Karpas-422 (cell line): ENCODE measurements around the gene BMP7. TPM values are rescaled to one million over a fixed set of nuclear protein-coding genes. Genes with fewer than 3 reads are reported as not detected.
"Not testable (repeated sequence)": the region's sequence is repeated elsewhere in the genome, so short reads cannot be mapped to it uniquely, and the experiment has no call there.

ENCODE experiments used
- DNase-seq: peaks from one replicate; pipeline ENCODE4 v3.0.0-alpha.2; 2015
- H2AFZ ChIP-seq: fragments of 200-600 bp; sonication (generic); 2 replicates; pipeline ENCODE4 v1.6.1; 2014; ENCODE audit warnings: antibody characterized with exemption, low read length, mixed read lengths
- H3K27ac ChIP-seq: fragments of 200-600 bp; sonication (generic); 2 replicates; pipeline ENCODE4 v1.5.1; 2014; ENCODE audit warnings: mild to moderate bottlenecking, low read length, moderate library complexity
- H3K27me3 ChIP-seq: fragments of 200-600 bp; sonication (generic); 2 replicates; pipeline ENCODE4 v1.6.1; 2014; ENCODE audit warnings: low read length, mixed read lengths
- H3K36me3 ChIP-seq: fragments of 200-600 bp; sonication (generic); 2 replicates; pipeline ENCODE4 v1.6.1; 2014; ENCODE audit warnings: low read length, mixed read lengths; ENCODE audit not compliant: insufficient read depth
- H3K4me1 ChIP-seq: fragments of 200-600 bp; sonication (generic); 2 replicates; pipeline ENCODE4 v1.6.1; 2014; ENCODE audit warnings: mild to moderate bottlenecking, low read length, mixed read lengths
- H3K4me2 ChIP-seq: fragments of 200-600 bp; sonication (generic); 2 replicates; pipeline ENCODE4 v1.6.1; 2014; ENCODE audit warnings: low read length, low read depth, mild to moderate bottlenecking; ENCODE audit not compliant: poor library complexity, severe bottlenecking
- H3K4me3 ChIP-seq: fragments of 200-600 bp; sonication (generic); 2 replicates; pipeline ENCODE4 v1.5.1; 2014; ENCODE audit warnings: mild to moderate bottlenecking, antibody characterized with exemption, low read length, mixed read lengths
- H3K79me2 ChIP-seq: fragments of 200-600 bp; sonication (generic); 2 replicates; pipeline ENCODE4 v1.6.1; 2014; ENCODE audit warnings: mild to moderate bottlenecking, low read length, mixed read lengths
- H3K9ac ChIP-seq: fragments of 200-600 bp; sonication (generic); 2 replicates; pipeline ENCODE4 v1.6.0; 2014; ENCODE audit warnings: low read length
- H3K9me2 ChIP-seq: fragments of 200-600 bp; sonication (generic), shearing (Covaris generic); replicated peaks from 2 replicates; pipeline ENCODE4 v1.6.0; 2014; ENCODE audit warnings: mild to moderate bottlenecking, low read length, moderate library complexity; ENCODE audit not compliant: insufficient read depth
- H3K9me3 ChIP-seq: fragments of 300-700, 200-600 bp; sonication (generic); 2 replicates; pipeline ENCODE4 v1.6.1; 2014; ENCODE audit warnings: low read length, mixed read lengths
- H4K20me1 ChIP-seq: fragments of 200-600 bp; sonication (generic); 2 replicates; pipeline ENCODE4 v1.6.1; 2014; ENCODE audit warnings: mild to moderate bottlenecking, antibody characterized with exemption, low read length, low read depth; ENCODE audit not compliant: insufficient read depth
- total RNA-seq: library from RNA; depleted of rRNA; stranded (reverse); fragments of >200 nt; shearing (Covaris generic); gene quantifications from 2 replicates; pipeline ENCODE4 v1.2.3, GENCODE V29; 2014; ENCODE audit warnings: low replicate concordance

The BMP7 gene
- total RNA-seq, 1 experiment from 2014 or later, result not detected

- no peak for DNase-seq
- no peak overlapping the region for H3K9ac ChIP-seq
- H3K27me3 ChIP-seq, result no peaks in the 10 kb centered on the region
- no peaks in the 10 kb centered on the region for H3K4me1 ChIP-seq
- H3K79me2 ChIP-seq, result no peaks in the 10 kb centered on the region
- no peak overlapping the region for H3K4me3 ChIP-seq
- no peaks in the 10 kb centered on the region for H3K9me3 ChIP-seq
- H3K27ac ChIP-seq, result no peak overlapping the region
- no peak overlapping the region for H3K4me2 ChIP-seq
- H3K36me3 ChIP-seq, result no peaks in the 10 kb centered on the region
- H3K9me2 ChIP-seq, result no peaks in the 10 kb centered on the region
- H4K20me1 ChIP-seq, result no peaks in the 10 kb centered on the region
- H2AFZ ChIP-seq, result no peak overlapping the region
Observed at GRCh38 chr20:57267158-57267821, 849 bp upstream of the BMP7 start.

GRCh38 chr20:57265997-57266290 lies 497 bp downstream of the BMP7 start:
- no peaks in the 10 kb centered on the region for H3K9me3 ChIP-seq
- H3K27me3 ChIP-seq, result no peaks in the 10 kb centered on the region
- no peaks in the 10 kb centered on the region for H3K4me1 ChIP-seq
- H4K20me1 ChIP-seq, result no peaks in the 10 kb centered on the region
- no peak overlapping the region for H3K27ac ChIP-seq
- H3K9ac ChIP-seq, result no peak overlapping the region
- H2AFZ ChIP-seq, result no peak overlapping the region
- H3K9me2 ChIP-seq, result no peaks in the 10 kb centered on the region
- no peak overlapping the region for H3K4me2 ChIP-seq
- H3K79me2 ChIP-seq, result no peaks in the 10 kb centered on the region
- no peak for DNase-seq
- no peaks in the 10 kb centered on the region for H3K36me3 ChIP-seq
- no peak overlapping the region for H3K4me3 ChIP-seq

GRCh38 chr20:57265336-57265996 lies 975 bp downstream of the BMP7 start:
- no peaks in the 10 kb centered on the region for H3K36me3 ChIP-seq
- H3K79me2 ChIP-seq, result no peaks in the 10 kb centered on the region
- no peak overlapping the region for H3K4me2 ChIP-seq
- no peak overlapping the region for H3K27ac ChIP-seq
- H2AFZ ChIP-seq, result no peak overlapping the region
- no peak for DNase-seq
- no peaks in the 10 kb centered on the region for H3K27me3 ChIP-seq
- no peaks in the 10 kb centered on the region for H3K9me3 ChIP-seq
- H3K4me3 ChIP-seq, result no peak overlapping the region
- H4K20me1 ChIP-seq, result no peaks in the 10 kb centered on the region
- no peaks in the 10 kb centered on the region for H3K9me2 ChIP-seq
- H3K4me1 ChIP-seq, result no peaks in the 10 kb centered on the region
- H3K9ac ChIP-seq, result no peak overlapping the region

- not testable (repeated sequence) for H3K9ac ChIP-seq
Observed at GRCh38 chr20:57264908-57265335, 1.5 kb downstream of the BMP7 start.

GRCh38 chr20:57263801-57264792 lies 2.3 kb downstream of the BMP7 start:
- H3K4me2 ChIP-seq, result no peak overlapping the region
- no peak overlapping the region for H3K9ac ChIP-seq
- 0 out of 2 replicates have a peak overlapping the region, but pooled peaks have one; percentile 2 for H2AFZ ChIP-seq
- no peaks in the 10 kb centered on the region for H4K20me1 ChIP-seq
- no peaks in the 10 kb centered on the region for H3K9me2 ChIP-seq
- H3K9me3 ChIP-seq, result no peaks in the 10 kb centered on the region
- H3K4me3 ChIP-seq, result no peak overlapping the region
- no peak for DNase-seq
- no peaks in the 10 kb centered on the region for H3K36me3 ChIP-seq
- no peaks in the 10 kb centered on the region for H3K4me1 ChIP-seq
- H3K27ac ChIP-seq, result no peak overlapping the region
- H3K79me2 ChIP-seq, result no peaks in the 10 kb centered on the region
- H3K27me3 ChIP-seq, result no peaks in the 10 kb centered on the region

More at GRCh38 chr20:57264908-57265335, 1.5 kb downstream of the BMP7 start:
- not testable (repeated sequence) for H3K9me2 ChIP-seq, H3K27ac ChIP-seq, H3K36me3 ChIP-seq, DNase-seq, H3K9me3 ChIP-seq, H3K27me3 ChIP-seq, H2AFZ ChIP-seq, H3K4me3 ChIP-seq, H3K4me2 ChIP-seq, H3K4me1 ChIP-seq, H4K20me1 ChIP-seq, H3K79me2 ChIP-seq

- H3K9ac ChIP-seq, result no peak overlapping the region
- no peaks in the 10 kb centered on the region for H3K36me3 ChIP-seq
- no peaks in the 10 kb centered on the region for H3K79me2 ChIP-seq
- H3K9me2 ChIP-seq, result no peaks in the 10 kb centered on the region
- no peak overlapping the region for H3K4me2 ChIP-seq
- no peak overlapping the region for H3K4me3 ChIP-seq
- no peaks in the 10 kb centered on the region for H3K27me3 ChIP-seq
- DNase-seq, result no peak
- H4K20me1 ChIP-seq, result no peaks in the 10 kb centered on the region
- no peak overlapping the region for H3K27ac ChIP-seq
- H3K4me1 ChIP-seq, result peaks cover 6% of the 10 kb centered on the region; the same call in 1 of the 2 replicates
- H3K9me3 ChIP-seq, result no peaks in the 10 kb centered on the region
- H2AFZ ChIP-seq, result peak overlapping the region; percentile 69; the same call in 1 of the 2 replicates
Observed at GRCh38 chr20:57262784-57263609, 3.4 kb downstream of the BMP7 start.

GRCh38 chr20:57262301-57262700 lies 4.1 kb downstream of the BMP7 start:
- H2AFZ ChIP-seq, result no peak overlapping the region
- peaks cover 8% of the 10 kb centered on the region; the same call in 1 of the 2 replicates for H3K4me1 ChIP-seq

More at GRCh38 chr20:57262301-57262700, 4.1 kb downstream of the BMP7 start:
- no peaks in the 10 kb centered on the region for H3K79me2 ChIP-seq
- no peaks in the 10 kb centered on the region for H3K9me2 ChIP-seq
- H3K27ac ChIP-seq, result no peak overlapping the region
- H3K4me2 ChIP-seq, result no peak overlapping the region
- H4K20me1 ChIP-seq, result no peaks in the 10 kb centered on the region
- no peaks in the 10 kb centered on the region for H3K27me3 ChIP-seq
- H3K4me3 ChIP-seq, result no peak overlapping the region
- no peaks in the 10 kb centered on the region for H3K36me3 ChIP-seq
- no peak overlapping the region for H3K9ac ChIP-seq
- no peak for DNase-seq
- no peaks in the 10 kb centered on the region for H3K9me3 ChIP-seq
